Activated T-helper 1 cell treated with anti-CD3 and anti-CD28 coated beads, Interleukin-12 subunit alpha, Interleukin-12 subunit beta, Interleukin-2, Interleukin-4 antibody, amounts not matched to agents 30 ng/mL and 10 ng/mL and 1 ng/mL, durations not matched to agents 14 hours and 24 hours and 36 hours (primary cell): Measurements from ENCODE around the gene DPP6. TPM values are rescaled to one million over a fixed set of nuclear protein-coding genes. Genes with fewer than 3 reads are reported as not detected.

Experiments
- DNase-seq: peaks from one replicate; pipeline ENCODE4 v3.0.0; 2021; ENCODE audit warnings: low spot score
- H3K27ac Mint-ChIP-seq: one replicate; pipeline ENCODE4 v1.8.0; 2021; ENCODE audit warnings: mild to moderate bottlenecking, mixed read lengths
- H3K27me3 Mint-ChIP-seq: one replicate; pipeline ENCODE4 v1.8.0; 2022; ENCODE audit warnings: mild to moderate bottlenecking, moderate library complexity, mixed read lengths; ENCODE audit not compliant: insufficient read depth
- H3K36me3 Mint-ChIP-seq: one replicate; pipeline ENCODE4 v1.8.0; 2021; ENCODE audit warnings: low read depth, mixed read lengths
- H3K4me1 Mint-ChIP-seq: one replicate; pipeline ENCODE4 v1.8.0; 2021; ENCODE audit warnings: low read depth, mixed read lengths
- H3K4me3 Mint-ChIP-seq: one replicate; pipeline ENCODE4 v1.8.0; 2021; ENCODE audit warnings: mild to moderate bottlenecking, moderate library complexity, mixed read lengths
- H3K9me3 Mint-ChIP-seq: one replicate; pipeline ENCODE4 v1.8.0; 2021; ENCODE audit warnings: mixed read lengths
- intact Hi-C: fragments of 100-400 bp; cut with micrococcal nuclease; formaldehyde crosslinking; loops from one replicate; pipeline ENCODE4 v1.15.1; 2024
- total RNA-seq: library from RNA; stranded (reverse); gene quantifications from 2 replicates; pipeline ENCODE4 v1.2.3, GENCODE V29; 2022

DPP6 gene
- total RNA-seq, 1 donor from 2014 or later, result not detected

DNA sequence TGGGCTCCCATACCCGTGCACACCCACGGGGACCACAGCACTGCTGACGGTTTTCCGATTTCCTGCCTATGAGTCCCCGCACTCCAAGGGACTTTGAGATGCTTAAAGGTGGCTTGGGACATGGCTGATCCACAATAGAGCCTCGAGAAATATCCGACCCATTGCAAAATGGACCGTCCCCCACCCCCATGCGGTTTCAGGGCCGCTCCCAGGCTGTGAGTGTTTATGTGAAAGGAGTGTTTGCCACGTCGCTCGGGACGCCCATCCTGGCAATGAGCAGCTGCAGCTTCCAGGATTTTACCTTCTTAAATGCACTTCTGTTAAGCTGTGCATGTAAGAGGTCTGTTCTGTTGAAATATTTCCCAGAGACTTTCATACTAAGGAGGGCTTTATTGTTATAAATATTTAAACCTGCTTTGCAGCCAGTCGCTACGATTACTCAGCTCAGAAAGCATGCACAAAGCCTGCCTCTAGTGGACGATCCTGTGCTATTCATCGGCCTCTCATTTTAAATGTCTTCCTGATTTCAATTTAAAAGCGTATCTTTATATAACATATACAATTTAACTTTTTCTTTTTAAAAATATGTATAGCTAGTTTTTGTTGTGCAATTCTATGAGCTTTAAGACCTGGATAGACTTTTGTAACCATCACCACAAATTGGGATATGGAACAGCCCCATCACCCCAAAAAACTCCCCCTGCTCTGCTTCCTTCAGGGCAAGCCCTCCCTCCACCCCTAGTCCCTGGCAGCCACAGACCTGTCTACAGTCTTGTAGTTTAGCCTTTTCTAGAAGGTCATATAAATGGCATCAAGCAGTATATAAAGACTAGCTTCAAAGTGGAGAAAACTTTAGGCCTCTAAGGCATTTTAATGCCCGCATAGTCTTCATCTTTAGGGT, 532.4 kb downstream of the DPP6 start:
- Mint-ChIP-seq H3K4me3 (no peak overlapping the region), H3K9me3 (peaks cover 10% of the 10 kb centered on the region), H3K27ac (no peak overlapping the region), H3K4me1 (no peaks in the 10 kb centered on the region), H3K27me3 (no peaks in the 10 kb centered on the region), H3K36me3 (no peaks in the 10 kb centered on the region)
- DNase-seq, result no peak
- intact Hi-C loops, result no loop called here

DNA sequence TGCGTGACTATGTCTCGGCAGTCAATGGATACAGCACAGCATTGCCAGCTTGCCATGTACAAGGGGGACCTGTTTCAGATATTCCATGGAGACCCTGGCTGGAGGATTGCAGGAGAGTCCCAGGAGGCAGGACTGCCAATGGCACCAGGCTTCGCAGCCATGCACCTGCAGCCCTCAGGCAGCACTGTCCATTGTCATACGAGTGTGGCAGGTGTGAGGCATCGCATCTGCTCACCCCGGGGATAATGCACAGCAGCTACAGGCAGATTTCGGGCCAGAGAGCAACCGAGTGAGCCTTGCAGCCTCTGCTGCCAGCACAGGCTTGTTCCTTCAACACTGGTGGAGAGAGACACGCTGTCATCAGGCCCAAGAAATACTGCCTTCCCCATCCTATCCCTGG, 535.6 kb downstream of the DPP6 start:
- DNase-seq, result no peak
- Mint-ChIP-seq H3K4me3 (no peak overlapping the region), H3K27ac (no peak overlapping the region), H3K9me3 (peaks cover 10% of the 10 kb centered on the region), H3K4me1 (no peaks in the 10 kb centered on the region), H3K36me3 (no peaks in the 10 kb centered on the region), H3K27me3 (no peaks in the 10 kb centered on the region)
- intact Hi-C loops, result no loop called here

DNA sequence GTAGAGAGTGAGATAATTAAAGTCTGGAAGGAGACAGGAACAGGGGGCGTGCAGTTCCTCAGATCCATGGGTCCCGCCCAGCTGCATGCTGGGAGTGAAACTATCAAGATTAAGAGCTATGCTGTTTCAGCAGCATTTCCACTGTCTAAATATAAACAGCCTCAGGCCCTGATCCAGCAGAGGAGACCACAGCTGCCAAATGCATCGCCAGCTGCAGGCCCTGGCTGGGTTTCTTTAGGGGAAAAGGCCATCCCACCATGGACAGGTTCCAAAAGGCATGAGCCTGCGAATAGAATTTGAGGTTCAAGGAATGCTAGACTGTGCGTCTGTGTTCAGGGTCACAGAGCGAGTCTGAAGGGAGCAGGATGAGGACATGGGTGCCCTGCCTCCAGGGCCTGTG, 539.3 kb downstream of the DPP6 start:
- Mint-ChIP-seq H3K4me1 (no peaks in the 10 kb centered on the region), H3K27ac (no peak overlapping the region), H3K9me3 (no peaks in the 10 kb centered on the region), H3K4me3 (no peak overlapping the region), H3K27me3 (no peaks in the 10 kb centered on the region), H3K36me3 (no peaks in the 10 kb centered on the region)
- DNase-seq, result no peak
- intact Hi-C loops, result no loop called here

DNA sequence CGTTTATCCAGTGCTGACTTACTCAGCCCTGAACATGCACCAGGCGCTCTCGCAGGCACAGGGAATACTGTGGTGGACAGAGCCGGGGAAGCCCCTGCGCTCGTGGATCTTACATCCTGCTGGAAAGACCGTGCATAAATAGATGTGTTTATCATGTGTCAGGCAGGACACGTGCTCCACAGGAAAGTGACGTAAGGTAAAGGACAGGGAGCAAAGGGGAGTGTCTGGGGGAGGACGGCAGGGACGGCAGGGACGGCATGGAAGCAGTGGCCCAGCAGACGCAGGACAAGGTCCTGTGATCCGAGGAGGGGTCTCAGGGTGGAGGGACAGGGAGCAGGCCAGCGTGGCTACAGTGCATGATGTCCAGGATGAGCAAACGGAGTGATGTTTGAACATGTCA, 540.2 kb downstream of the DPP6 start:
- H3K27me3 Mint-ChIP-seq, result no peaks in the 10 kb centered on the region
- no peak overlapping the region for H3K27ac Mint-ChIP-seq
- H3K36me3 Mint-ChIP-seq, result no peaks in the 10 kb centered on the region
- no peak for DNase-seq
- H3K4me3 Mint-ChIP-seq, result no peak overlapping the region
- H3K4me1 Mint-ChIP-seq, result no peaks in the 10 kb centered on the region
- H3K9me3 Mint-ChIP-seq, result no peaks in the 10 kb centered on the region
- intact Hi-C loops, result no loop called here

DNA sequence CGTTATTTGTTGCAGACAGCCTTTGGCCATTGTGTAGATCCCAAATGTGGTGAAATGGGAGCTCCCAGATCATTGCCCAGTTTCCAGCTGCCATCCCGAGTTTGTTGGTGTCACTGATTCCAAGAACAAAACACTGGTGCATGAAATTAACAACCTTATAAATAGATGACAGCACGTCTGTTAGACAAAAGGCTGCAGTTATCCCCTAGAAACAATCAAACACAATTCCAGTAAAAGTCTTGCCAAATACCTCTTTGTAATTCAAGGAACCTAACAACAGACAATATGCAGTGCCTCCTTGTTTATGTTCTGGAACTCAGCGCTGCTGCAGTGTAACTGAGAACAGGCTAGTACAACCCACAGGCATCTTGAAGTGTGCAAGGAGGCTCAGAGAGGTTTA, 546.2 kb downstream of the DPP6 start:
- intact Hi-C loops, result no loop called here
- H3K27ac Mint-ChIP-seq, result no peak overlapping the region

DNA sequence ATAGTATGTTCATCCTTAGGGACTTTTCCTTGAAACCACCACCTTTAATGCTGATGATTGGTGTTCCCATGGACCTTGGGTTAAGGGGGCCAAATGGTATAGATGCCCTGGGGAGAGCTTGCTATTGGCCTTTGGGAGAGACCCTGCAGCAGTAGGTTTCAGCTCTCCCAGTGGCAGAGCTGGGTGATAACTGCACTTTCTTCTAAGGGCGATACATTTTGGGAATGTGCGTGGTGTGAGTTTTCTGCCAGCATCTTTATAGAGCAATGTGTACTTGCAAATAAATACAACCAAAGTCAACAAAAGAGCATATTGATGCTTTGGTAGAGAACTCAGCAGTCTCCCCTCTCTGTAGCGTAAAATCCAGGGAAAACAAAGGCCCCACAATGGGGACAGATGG, 546.7 kb downstream of the DPP6 start:
- Mint-ChIP-seq H3K4me3 (no peak overlapping the region), H3K27me3 (no peaks in the 10 kb centered on the region), H3K9me3 (no peaks in the 10 kb centered on the region), H3K4me1 (no peaks in the 10 kb centered on the region), H3K36me3 (no peaks in the 10 kb centered on the region), H3K27ac (no peak overlapping the region)
- no peak for DNase-seq
- intact Hi-C loops, result no loop called here

More for the DNA sequence above, 546.2 kb downstream of the DPP6 start:
- Mint-ChIP-seq H3K4me1 (no peaks in the 10 kb centered on the region), H3K4me3 (no peak overlapping the region), H3K27me3 (no peaks in the 10 kb centered on the region), H3K36me3 (no peaks in the 10 kb centered on the region), H3K9me3 (no peaks in the 10 kb centered on the region)
- no peak for DNase-seq

DNA sequence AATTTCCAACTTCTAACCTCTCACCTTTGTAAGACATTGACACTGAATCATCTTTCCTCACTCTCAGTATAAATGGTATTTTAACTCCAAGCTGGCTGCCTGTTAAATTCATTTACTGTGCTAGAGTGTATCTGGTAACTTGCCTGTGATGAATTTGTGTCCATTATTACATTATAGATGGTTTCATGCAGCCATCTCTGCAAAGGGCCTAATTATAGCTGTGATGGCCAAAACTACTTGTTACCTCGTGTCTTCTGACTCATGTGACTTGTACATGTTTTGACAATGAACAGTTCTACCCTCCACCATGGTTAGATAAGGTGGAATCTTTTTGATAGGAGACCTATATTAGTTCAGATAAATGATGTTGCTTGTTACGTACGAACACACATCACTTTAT, 558.7 kb downstream of the DPP6 start:
- H3K27ac Mint-ChIP-seq, result no peak overlapping the region
- no peaks in the 10 kb centered on the region for H3K36me3 Mint-ChIP-seq
- no peaks in the 10 kb centered on the region for H3K4me1 Mint-ChIP-seq
- no peak for DNase-seq
- no peak overlapping the region for H3K4me3 Mint-ChIP-seq
- H3K9me3 Mint-ChIP-seq, result peaks cover 4% of the 10 kb centered on the region
- intact Hi-C loops, result no loop called here
- H3K27me3 Mint-ChIP-seq, result no peaks in the 10 kb centered on the region

DNA sequence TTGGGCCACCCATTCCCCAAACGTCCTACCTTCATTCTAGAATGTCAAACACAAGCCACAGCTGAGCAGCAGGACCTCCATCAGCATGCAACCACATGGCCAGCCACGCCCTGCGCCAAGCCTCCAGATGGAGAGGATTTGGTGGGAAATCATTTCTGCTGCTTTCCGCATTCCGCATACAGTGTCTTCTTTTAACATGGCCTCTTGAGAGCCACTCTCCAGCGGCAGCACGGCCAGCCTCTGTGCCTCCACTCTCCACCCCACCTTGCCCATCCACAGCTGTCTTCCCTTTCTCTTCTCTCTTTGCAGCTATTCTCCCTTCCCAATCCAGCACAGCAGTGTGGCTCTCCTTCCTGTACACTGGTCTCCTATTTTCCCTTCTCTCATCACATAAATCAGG, 561.6 kb downstream of the DPP6 start:
- DNase-seq, result no peak
- Mint-ChIP-seq H3K27me3 (no peaks in the 10 kb centered on the region), H3K4me1 (no peaks in the 10 kb centered on the region), H3K4me3 (no peak overlapping the region), H3K36me3 (no peaks in the 10 kb centered on the region), H3K27ac (no peak overlapping the region), H3K9me3 (peaks cover 4% of the 10 kb centered on the region)
- intact Hi-C loops, result no loop called here

DNA sequence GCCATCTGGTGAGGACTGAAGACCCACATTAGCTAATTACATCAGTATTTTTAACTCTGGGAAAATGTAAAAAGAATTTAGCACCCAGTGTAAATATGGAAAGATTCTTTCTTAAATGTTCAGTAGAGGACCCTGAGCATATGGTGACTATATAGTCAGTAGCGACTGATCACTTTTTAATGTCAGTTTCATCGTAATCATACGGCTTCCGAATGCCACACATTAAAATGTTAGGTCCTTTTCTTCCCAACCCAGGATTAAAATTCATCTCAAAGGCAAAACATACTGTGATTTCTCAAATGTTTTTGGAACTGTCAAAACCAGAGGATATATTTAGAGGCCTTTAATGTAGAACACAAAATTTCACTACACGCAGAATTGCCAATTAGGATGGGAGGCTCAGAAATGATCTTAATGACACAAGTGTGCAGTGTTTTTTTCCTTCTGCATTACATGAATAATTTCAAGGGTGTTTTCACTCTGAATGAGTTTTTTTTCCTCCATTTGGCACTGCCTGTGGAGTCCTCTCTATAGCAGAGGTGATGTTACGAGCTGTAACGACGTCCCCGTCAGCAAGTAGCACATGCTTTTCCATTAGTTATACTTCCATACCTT, 568.0 kb downstream of the DPP6 start:
- Mint-ChIP-seq H3K4me1 (no peaks in the 10 kb centered on the region), H3K4me3 (no peak overlapping the region)

DNA sequence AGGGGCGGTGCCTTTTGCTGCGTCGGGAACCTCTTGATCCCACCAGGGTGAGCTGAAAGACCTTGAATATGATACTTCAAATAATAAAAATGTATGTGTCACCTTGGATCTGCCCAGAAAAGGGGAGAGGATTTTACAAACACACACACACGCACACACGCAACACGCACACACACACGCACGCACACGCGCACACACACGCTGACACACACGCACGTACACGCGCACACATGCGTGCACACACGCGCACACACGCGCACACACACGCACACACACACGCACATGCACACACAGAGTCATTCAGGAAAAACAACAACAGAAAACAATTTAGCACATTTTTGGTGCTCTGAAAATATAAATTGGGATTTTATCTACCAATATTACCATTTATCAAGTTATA, 571.2 kb downstream of the DPP6 start:
- Mint-ChIP-seq H3K9me3 (peaks cover 8% of the 10 kb centered on the region), H3K27ac (no peak overlapping the region), H3K4me3 (no peak overlapping the region), H3K27me3 (no peaks in the 10 kb centered on the region), H3K36me3 (no peaks in the 10 kb centered on the region), H3K4me1 (no peaks in the 10 kb centered on the region)
- intact Hi-C loops, result no loop called here
- no peak for DNase-seq

More for the DNA sequence above, 568.0 kb downstream of the DPP6 start:
- DNase-seq, result no peak
- Mint-ChIP-seq H3K9me3 (peaks cover 3% of the 10 kb centered on the region), H3K36me3 (no peaks in the 10 kb centered on the region), H3K27me3 (no peaks in the 10 kb centered on the region), H3K27ac (no peak overlapping the region)
- intact Hi-C loops, result no loop called here

DNA sequence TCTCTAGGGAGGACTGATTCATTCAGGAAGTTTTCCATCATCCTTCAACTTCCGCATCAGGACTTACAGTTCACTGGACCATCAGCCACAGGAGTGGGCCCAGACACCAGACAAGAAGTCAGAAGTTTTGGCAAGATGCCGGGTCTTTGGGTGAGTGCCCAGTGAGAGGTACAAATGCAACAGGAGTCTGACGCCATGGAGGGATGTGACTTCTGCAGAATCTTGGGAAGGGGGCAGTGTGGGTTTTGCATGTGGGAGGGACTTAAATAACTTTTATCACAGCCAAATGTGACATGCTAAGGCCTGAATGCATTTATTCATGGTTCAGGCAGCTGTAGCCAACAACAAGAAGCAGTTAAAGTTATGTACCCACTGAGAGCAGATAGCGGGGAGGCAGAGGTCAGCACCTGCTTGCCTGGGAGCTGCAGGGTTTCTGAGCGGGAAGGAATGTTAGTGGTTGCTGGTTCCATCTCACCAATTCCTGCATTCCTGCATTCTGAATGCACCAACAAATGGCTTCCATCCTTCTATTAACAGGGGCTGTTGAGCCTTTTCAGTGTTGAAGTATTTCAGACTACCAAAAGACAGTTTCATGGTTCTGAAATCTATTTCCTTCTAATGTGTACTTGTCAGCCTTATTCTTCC, 575.6 kb downstream of the DPP6 start:
- no peak for DNase-seq
- no peaks in the 10 kb centered on the region for H3K4me1 Mint-ChIP-seq
- no peaks in the 10 kb centered on the region for H3K36me3 Mint-ChIP-seq
- H3K27me3 Mint-ChIP-seq, result no peaks in the 10 kb centered on the region
- intact Hi-C loops, result no loop called here
- H3K27ac Mint-ChIP-seq, result no peak overlapping the region
- H3K4me3 Mint-ChIP-seq, result no peak overlapping the region
- peaks cover 21% of the 10 kb centered on the region for H3K9me3 Mint-ChIP-seq

DNA sequence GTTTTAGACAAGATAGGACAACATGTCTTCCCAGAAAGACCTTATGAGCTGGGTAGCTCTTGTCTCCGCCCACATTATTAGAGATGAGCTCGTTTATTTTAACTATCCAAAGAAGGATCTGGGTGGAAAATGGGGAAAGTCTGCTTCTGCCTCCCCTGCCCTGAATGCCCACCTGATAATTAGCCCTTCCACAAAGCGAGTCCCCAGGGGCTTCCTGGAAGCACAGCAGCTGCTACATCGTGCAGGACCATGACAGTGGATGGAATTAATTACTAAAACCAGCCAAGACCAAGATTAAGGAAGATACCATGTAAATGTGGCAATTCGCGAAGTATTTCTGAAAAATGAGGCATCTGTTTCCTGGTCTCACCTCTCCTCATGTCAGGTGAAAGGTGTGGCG, 576.4 kb downstream of the DPP6 start:
- H3K27ac Mint-ChIP-seq, result no peak overlapping the region
- no peak overlapping the region for H3K4me3 Mint-ChIP-seq
- H3K36me3 Mint-ChIP-seq, result no peaks in the 10 kb centered on the region

DNA sequence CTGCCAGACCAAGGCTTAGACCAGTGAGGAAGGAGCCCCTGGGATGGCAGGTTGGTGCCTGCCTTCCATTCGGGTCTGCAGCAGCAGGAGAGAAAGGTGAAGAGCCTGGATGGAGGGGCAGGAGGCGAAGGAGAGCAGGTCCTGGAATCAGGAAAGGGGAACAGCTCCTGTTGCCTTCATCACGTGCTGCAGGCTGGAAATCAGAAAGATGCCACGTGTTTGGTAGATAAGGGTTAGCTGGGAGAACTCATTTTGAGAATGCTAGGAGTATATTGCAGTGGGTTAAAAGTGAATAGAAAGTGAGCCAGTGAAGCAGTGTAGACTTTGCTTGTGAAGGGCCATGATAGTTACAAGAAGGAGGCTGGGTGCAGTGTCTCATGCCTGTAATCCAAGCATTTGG, 579.0 kb downstream of the DPP6 start:
- no peak for DNase-seq
- H3K4me1 Mint-ChIP-seq, result no peaks in the 10 kb centered on the region
- H3K27ac Mint-ChIP-seq, result no peak overlapping the region
- H3K36me3 Mint-ChIP-seq, result no peaks in the 10 kb centered on the region
- H3K4me3 Mint-ChIP-seq, result no peak overlapping the region
- peaks cover 34% of the 10 kb centered on the region for H3K9me3 Mint-ChIP-seq
- no peaks in the 10 kb centered on the region for H3K27me3 Mint-ChIP-seq
- intact Hi-C loops, result no loop called here

More for the DNA sequence above, 576.4 kb downstream of the DPP6 start:
- Mint-ChIP-seq H3K4me1 (no peaks in the 10 kb centered on the region), H3K27me3 (no peaks in the 10 kb centered on the region), H3K9me3 (peaks cover 21% of the 10 kb centered on the region)
- intact Hi-C loops, result no loop called here
- no peak for DNase-seq
